Endothelial cell of umbilical vein (primary cell): ENCODE results near the gene USP25.

ENCODE experiments used
- CTCF ChIP-seq, 2 donors: IDR thresholded peaks; 1 replicate in 1 of 2; 2 replicates in 1 of 2; pipeline ENCODE4 v1.5.1; 2011; ENCODE audit warnings: low read length in 2 of 2, mild to moderate bottlenecking in 2 of 2, moderate library complexity in 2 of 2, control low read depth in 1 of 2, inconsistent platforms in 1 of 2, low read depth in 1 of 2; ENCODE audit not compliant: insufficient read depth in 1 of 2; ENCODE audit errors: extremely low read depth in 1 of 2
- FOS ChIP-seq: IDR thresholded peaks from 2 replicates; pipeline ENCODE4 v1.6.1; 2011; ENCODE audit warnings: mild to moderate bottlenecking, low read length, moderate library complexity, borderline replicate concordance; ENCODE audit not compliant: insufficient read depth
- JUN ChIP-seq: IDR thresholded peaks from 2 replicates; pipeline ENCODE4 v1.6.1; 2011; ENCODE audit warnings: borderline replicate concordance, low read depth; ENCODE audit not compliant: insufficient read length, insufficient read depth
- POLR2A ChIP-seq: IDR thresholded peaks from 2 replicates; pipeline ENCODE4 v1.6.1; 2012; ENCODE audit warnings: low read depth, mild to moderate bottlenecking, control low read depth, low read length
- POLR2AphosphoS5 ChIP-seq: IDR thresholded peaks from 2 replicates; pipeline ENCODE4 v1.6.1; 2012; ENCODE audit warnings: low read depth, mild to moderate bottlenecking, control low read depth, low read length, moderate library complexity; ENCODE audit not compliant: insufficient read depth
- TF ChIP-seq, protein P1 (sequence below): IDR thresholded peaks from 2 replicates; pipeline ENCODE4 v1.6.1; 2011; ENCODE audit not compliant: insufficient read depth, insufficient read length

DNA sequence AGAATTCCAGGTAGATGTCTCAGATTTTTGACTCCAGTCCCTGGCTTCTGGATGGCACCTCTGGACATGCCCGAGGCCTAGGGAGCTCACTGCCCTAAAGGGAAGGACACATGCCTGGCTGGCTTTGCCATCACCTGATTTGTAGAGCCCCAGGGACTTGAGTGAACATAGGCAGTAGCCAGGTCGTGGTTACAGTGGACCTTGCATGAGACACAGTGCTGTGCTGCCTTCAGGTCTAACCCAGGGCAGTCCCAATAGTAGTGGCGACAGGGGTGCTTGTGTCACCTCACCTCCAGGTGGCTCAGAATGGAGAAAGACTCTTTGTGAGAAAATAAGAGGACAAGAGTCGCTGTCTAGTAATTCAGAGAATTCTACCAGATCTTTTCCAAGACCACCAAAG lies 166.7 kb downstream of the USP25 start:
- TF ChIP-seq, protein P1, sequence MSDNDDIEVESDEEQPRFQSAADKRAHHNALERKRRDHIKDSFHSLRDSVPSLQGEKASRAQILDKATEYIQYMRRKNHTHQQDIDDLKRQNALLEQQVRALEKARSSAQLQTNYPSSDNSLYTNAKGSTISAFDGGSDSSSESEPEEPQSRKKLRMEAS, result no peak
- TF ChIP-seq CTCF (IDR thresholded peaks at IDR 0.05; ENCODE audit: extremely low read depth in 1 of 2, insufficient read depth in 1 of 2, low read depth in 1 of 2, low read length in 2 of 2), result no peak
- no peak for TF ChIP-seq POLR2AphosphoS5
- no peak for TF ChIP-seq FOS
- TF ChIP-seq POLR2A, result no peak
- TF ChIP-seq JUN, result no peak
